ENCODE results near the gene TMEM47.

DNA sequence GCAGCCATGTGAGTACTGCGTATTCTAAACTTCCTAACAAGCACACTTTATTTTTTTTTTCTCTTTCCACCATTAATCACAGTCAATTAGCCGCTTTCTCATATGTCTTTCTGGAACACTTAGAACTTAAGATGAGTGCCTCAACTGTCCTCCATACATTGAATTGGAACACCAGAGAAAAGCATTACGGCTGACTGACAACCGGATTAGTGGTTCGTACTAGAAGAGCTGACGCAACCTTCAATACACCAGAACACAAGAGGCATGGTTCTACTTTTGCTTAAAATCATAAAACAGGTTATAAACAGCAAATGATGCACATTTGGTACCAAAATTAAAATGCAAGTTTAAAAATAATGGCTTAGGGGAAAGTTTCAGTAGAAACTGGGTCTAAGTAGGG is 3.3 kb downstream of the TMEM47 start:
- TF ChIP-seq, protein P1, sequence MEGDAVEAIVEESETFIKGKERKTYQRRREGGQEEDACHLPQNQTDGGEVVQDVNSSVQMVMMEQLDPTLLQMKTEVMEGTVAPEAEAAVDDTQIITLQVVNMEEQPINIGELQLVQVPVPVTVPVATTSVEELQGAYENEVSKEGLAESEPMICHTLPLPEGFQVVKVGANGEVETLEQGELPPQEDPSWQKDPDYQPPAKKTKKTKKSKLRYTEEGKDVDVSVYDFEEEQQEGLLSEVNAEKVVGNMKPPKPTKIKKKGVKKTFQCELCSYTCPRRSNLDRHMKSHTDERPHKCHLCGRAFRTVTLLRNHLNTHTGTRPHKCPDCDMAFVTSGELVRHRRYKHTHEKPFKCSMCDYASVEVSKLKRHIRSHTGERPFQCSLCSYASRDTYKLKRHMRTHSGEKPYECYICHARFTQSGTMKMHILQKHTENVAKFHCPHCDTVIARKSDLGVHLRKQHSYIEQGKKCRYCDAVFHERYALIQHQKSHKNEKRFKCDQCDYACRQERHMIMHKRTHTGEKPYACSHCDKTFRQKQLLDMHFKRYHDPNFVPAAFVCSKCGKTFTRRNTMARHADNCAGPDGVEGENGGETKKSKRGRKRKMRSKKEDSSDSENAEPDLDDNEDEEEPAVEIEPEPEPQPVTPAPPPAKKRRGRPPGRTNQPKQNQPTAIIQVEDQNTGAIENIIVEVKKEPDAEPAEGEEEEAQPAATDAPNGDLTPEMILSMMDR (IDR thresholded peaks at IDR 0.05; ENCODE audit: insufficient read depth, low read length) = no peak
- TF ChIP-seq POLR2AphosphoS5 (IDR thresholded peaks at IDR 0.05; ENCODE audit: low read depth) (no peak), GABPA (IDR thresholded peaks at IDR 0.05; ENCODE audit: low read depth) (no peak)
- TF ChIP-seq, protein P2, sequence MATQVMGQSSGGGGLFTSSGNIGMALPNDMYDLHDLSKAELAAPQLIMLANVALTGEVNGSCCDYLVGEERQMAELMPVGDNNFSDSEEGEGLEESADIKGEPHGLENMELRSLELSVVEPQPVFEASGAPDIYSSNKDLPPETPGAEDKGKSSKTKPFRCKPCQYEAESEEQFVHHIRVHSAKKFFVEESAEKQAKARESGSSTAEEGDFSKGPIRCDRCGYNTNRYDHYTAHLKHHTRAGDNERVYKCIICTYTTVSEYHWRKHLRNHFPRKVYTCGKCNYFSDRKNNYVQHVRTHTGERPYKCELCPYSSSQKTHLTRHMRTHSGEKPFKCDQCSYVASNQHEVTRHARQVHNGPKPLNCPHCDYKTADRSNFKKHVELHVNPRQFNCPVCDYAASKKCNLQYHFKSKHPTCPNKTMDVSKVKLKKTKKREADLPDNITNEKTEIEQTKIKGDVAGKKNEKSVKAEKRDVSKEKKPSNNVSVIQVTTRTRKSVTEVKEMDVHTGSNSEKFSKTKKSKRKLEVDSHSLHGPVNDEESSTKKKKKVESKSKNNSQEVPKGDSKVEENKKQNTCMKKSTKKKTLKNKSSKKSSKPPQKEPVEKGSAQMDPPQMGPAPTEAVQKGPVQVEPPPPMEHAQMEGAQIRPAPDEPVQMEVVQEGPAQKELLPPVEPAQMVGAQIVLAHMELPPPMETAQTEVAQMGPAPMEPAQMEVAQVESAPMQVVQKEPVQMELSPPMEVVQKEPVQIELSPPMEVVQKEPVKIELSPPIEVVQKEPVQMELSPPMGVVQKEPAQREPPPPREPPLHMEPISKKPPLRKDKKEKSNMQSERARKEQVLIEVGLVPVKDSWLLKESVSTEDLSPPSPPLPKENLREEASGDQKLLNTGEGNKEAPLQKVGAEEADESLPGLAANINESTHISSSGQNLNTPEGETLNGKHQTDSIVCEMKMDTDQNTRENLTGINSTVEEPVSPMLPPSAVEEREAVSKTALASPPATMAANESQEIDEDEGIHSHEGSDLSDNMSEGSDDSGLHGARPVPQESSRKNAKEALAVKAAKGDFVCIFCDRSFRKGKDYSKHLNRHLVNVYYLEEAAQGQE (IDR thresholded peaks at IDR 0.05; ENCODE audit: insufficient replicate concordance, low read depth) = no peak

Data from HL-60 (cell line).